Smooth muscle cell (in vitro differentiated cells): ENCODE measurements around the gene PDE8B. TPM values are rescaled to one million over a fixed set of nuclear protein-coding genes. Genes with fewer than 3 reads are reported as not detected.

Source experiments
- DNase-seq: peaks from one replicate; lab custom pipeline; 2025; ENCODE audit not compliant: unreplicated experiment; lab: John Stamatoyannopoulos, UW
- H2AFZ ChIP-seq: fragments of 200-600 bp; sonication (generic); 2 replicates; pipeline ENCODE4 v1.6.0; 2016; ENCODE audit warnings: antibody characterized with exemption, low read depth, mild to moderate bottlenecking
- H3F3A ChIP-seq: fragments of 200-600 bp; sonication (generic); 2 replicates; pipeline ENCODE4 v1.6.0; 2017; ENCODE audit warnings: antibody characterized with exemption, low read depth
- H3K27ac ChIP-seq: fragments of 200-600 bp; sonication (generic); 2 replicates; pipeline ENCODE4 v1.5.1; 2016; ENCODE audit warnings: low read depth, mild to moderate bottlenecking
- H3K27me3 ChIP-seq: fragments of 200-600 bp; sonication (generic); 2 replicates; pipeline ENCODE4 v1.6.1; 2016; ENCODE audit warnings: low read depth, mild to moderate bottlenecking
- H3K36me3 ChIP-seq: fragments of 200-600 bp; sonication (generic); 2 replicates; pipeline ENCODE4 v1.5.1; 2016; ENCODE audit warnings: low read depth
- H3K4me1 ChIP-seq: fragments of 200-600 bp; sonication (generic); 2 replicates; pipeline ENCODE4 v1.5.1; 2016; ENCODE audit warnings: low read depth
- H3K4me2 ChIP-seq: fragments of 200-600 bp; sonication (generic); 2 replicates; pipeline ENCODE4 v1.6.0; 2016; ENCODE audit warnings: mild to moderate bottlenecking
- H3K4me3 ChIP-seq: fragments of 200-600 bp; sonication (generic); 2 replicates; pipeline ENCODE4 v1.5.1; 2016; ENCODE audit warnings: mild to moderate bottlenecking
- H3K79me2 ChIP-seq: fragments of 200-600 bp; sonication (generic); 2 replicates; pipeline ENCODE4 v1.6.0; 2016; ENCODE audit warnings: low read depth, mild to moderate bottlenecking
- H3K9ac ChIP-seq: fragments of 200-600 bp; sonication (generic); 2 replicates; pipeline ENCODE4 v1.6.0; 2016; ENCODE audit warnings: low read depth
- H3K9me3 ChIP-seq: fragments of 200-600 bp; sonication (generic); replicated peaks from 2 replicates; pipeline ENCODE4 v1.5.1; 2016; ENCODE audit warnings: low read depth
- H4K20me1 ChIP-seq: fragments of 200-600 bp; sonication (generic); 2 replicates; pipeline ENCODE4 v1.6.0; 2016; ENCODE audit warnings: low read depth
- CTCF ChIP-seq: fragments of 200-600 bp; sonication (generic); IDR thresholded peaks from 2 replicates; pipeline ENCODE4 v1.5.1; 2017; ENCODE audit warnings: borderline replicate concordance, mild to moderate bottlenecking, antibody characterized with exemption; ENCODE audit not compliant: insufficient read depth, poor library complexity, severe bottlenecking
- WGBS: methylation state at CpG from one replicate; pipeline ENCODE4 v1.1.7; 2016; ENCODE audit warnings: low lambda C conversion rate; 5-methylcytosine and 5-hydroxymethylcytosine counted together
- polyA plus RNA-seq: library from polyadenylated mRNA; unstranded; fragments of >200 nt; fragmentation: Nextera tagmentation; extraction: Ambion mirVana; gene quantifications from 2 replicates; pipeline ENCODE4 v1.2.1, GENCODE V29; 2016
- total RNA-seq: library from RNA; depleted of rRNA; stranded (reverse); fragments of >200 nt; gene quantifications from 2 replicates; pipeline ENCODE4 v1.2.3, GENCODE V29; 2014

The PDE8B gene
- total and polyA plus RNA-seq, 2 experiments from 2014 or later: 0.13 to 0.18 TPM

GRCh38 chr5:77194762-77195161 is 15.7 kb upstream of the PDE8B start:
- no peak overlapping the region for H3K4me3 ChIP-seq
- H3F3A ChIP-seq: no peaks in the 10 kb centered on the region
- no peak overlapping the region for H3K4me2 ChIP-seq
- H4K20me1 ChIP-seq: no peaks in the 10 kb centered on the region
- DNase-seq: no peak
- H3K79me2 ChIP-seq: no peaks in the 10 kb centered on the region
- TF ChIP-seq CTCF: no peak
- H3K9ac ChIP-seq: no peak overlapping the region
- no peaks in the 10 kb centered on the region for H3K4me1 ChIP-seq
- H3K27ac ChIP-seq: no peak overlapping the region
- H3K9me3 ChIP-seq: peaks cover 7% of the 10 kb centered on the region
- no peaks in the 10 kb centered on the region for H3K27me3 ChIP-seq
- no peaks in the 10 kb centered on the region for H3K36me3 ChIP-seq
- H2AFZ ChIP-seq: no peak overlapping the region

- no peak overlapping the region for H3K4me3 ChIP-seq
- H3K36me3 ChIP-seq: no peaks in the 10 kb centered on the region
- WGBS: 38% methylated on average over 2 of the region's 2 CpGs
- H3F3A ChIP-seq: no peaks in the 10 kb centered on the region
- no peak overlapping the region for H3K4me2 ChIP-seq
- H3K4me1 ChIP-seq: no peaks in the 10 kb centered on the region
- H4K20me1 ChIP-seq: no peaks in the 10 kb centered on the region
- H3K9ac ChIP-seq: no peak overlapping the region
- H3K27me3 ChIP-seq: no peaks in the 10 kb centered on the region
- no peak overlapping the region for H3K27ac ChIP-seq
- no peak for DNase-seq
- no peak overlapping the region for H2AFZ ChIP-seq
- no peaks in the 10 kb centered on the region for H3K79me2 ChIP-seq
- no peak for TF ChIP-seq CTCF
- peaks cover 7% of the 10 kb centered on the region for H3K9me3 ChIP-seq
These were observed 12.5 kb upstream of the PDE8B start for GRCh38 chr5:77197840-77198554.

GRCh38 chr5:77200663-77201062 is 9.8 kb upstream of the PDE8B start:
- Histone ChIP-seq H3K4me1 (no peaks in the 10 kb centered on the region), H4K20me1 (no peaks in the 10 kb centered on the region), H3K9ac (no peak overlapping the region), H2AFZ (no peak overlapping the region), H3K9me3 (peaks cover 7% of the 10 kb centered on the region), H3K27ac (no peak overlapping the region), H3K79me2 (no peaks in the 10 kb centered on the region), H3K27me3 (no peaks in the 10 kb centered on the region), H3K4me3 (no peak overlapping the region), H3K36me3 (no peaks in the 10 kb centered on the region), H3F3A (no peaks in the 10 kb centered on the region), H3K4me2 (no peak overlapping the region)
- DNase-seq: no peak
- TF ChIP-seq CTCF: no peak
- 100% methylated on average over 1 of the region's 1 CpG for WGBS

- H3K4me2 ChIP-seq: no peak overlapping the region
- DNase-seq: no peak
- no peak overlapping the region for H2AFZ ChIP-seq
- H3K9me3 ChIP-seq: peaks cover 7% of the 10 kb centered on the region
- H3F3A ChIP-seq: no peaks in the 10 kb centered on the region
- no peaks in the 10 kb centered on the region for H4K20me1 ChIP-seq
- H3K79me2 ChIP-seq: no peaks in the 10 kb centered on the region
- H3K27ac ChIP-seq: no peak overlapping the region
- H3K36me3 ChIP-seq: no peaks in the 10 kb centered on the region
- no peak overlapping the region for H3K9ac ChIP-seq
- H3K4me3 ChIP-seq: no peak overlapping the region
- no peaks in the 10 kb centered on the region for H3K4me1 ChIP-seq
- peaks cover 12% of the 10 kb centered on the region for H3K27me3 ChIP-seq
- no peak for TF ChIP-seq CTCF
These were observed 8.3 kb upstream of the PDE8B start for GRCh38 chr5:77202145-77202544.
